KMS-11 (cell line): Measurements from ENCODE around the gene PCYT1A.

ENCODE experiments used
- H2AFZ ChIP-seq: fragments of 200-600 bp; sonication (generic); 2 replicates; pipeline ENCODE4 v1.6.1; 2016; ENCODE audit warnings: antibody characterized with exemption, mixed run types, low read depth
- H3K27ac ChIP-seq: fragments of 200-600 bp; sonication (generic); 2 replicates; pipeline ENCODE4 v1.6.1; 2016; ENCODE audit warnings: mild to moderate bottlenecking, mixed run types
- H3K27me3 ChIP-seq: fragments of 200-600 bp; sonication (generic); 2 replicates; pipeline ENCODE4 v1.6.1; 2017; ENCODE audit warnings: mild to moderate bottlenecking, low read depth, mixed run types, moderate library complexity; ENCODE audit not compliant: insufficient read depth
- H3K36me3 ChIP-seq: fragments of 200-600 bp; sonication (generic); 2 replicates; pipeline ENCODE4 v1.6.1; 2017; ENCODE audit warnings: mild to moderate bottlenecking, mixed run types; ENCODE audit not compliant: insufficient read depth
- H3K4me1 ChIP-seq: fragments of 200-600 bp; sonication (generic); 2 replicates; pipeline ENCODE4 v1.6.1; 2016; ENCODE audit warnings: mild to moderate bottlenecking, low read depth, mixed run types; ENCODE audit not compliant: poor library complexity, severe bottlenecking
- H3K4me2 ChIP-seq: fragments of 200-600 bp; sonication (generic); 2 replicates; pipeline ENCODE4 v1.7.0; 2016; ENCODE audit warnings: mild to moderate bottlenecking, mixed run types
- H3K4me3 ChIP-seq: fragments of 200-600 bp; sonication (generic); IDR thresholded peaks from 2 replicates; pipeline ENCODE4 v1.6.1; 2017; ENCODE audit warnings: low read depth, low read length, mixed read lengths; ENCODE audit not compliant: insufficient read depth
- H3K79me2 ChIP-seq: fragments of 200-600 bp; sonication (generic); 2 replicates; pipeline ENCODE4 v1.6.1; 2016; ENCODE audit warnings: low read depth, mixed run types; ENCODE audit not compliant: insufficient read depth
- H3K9ac ChIP-seq: fragments of 200-600 bp; sonication (generic); 2 replicates; pipeline ENCODE4 v1.6.1; 2016; ENCODE audit warnings: mild to moderate bottlenecking, mixed run types
- H4K20me1 ChIP-seq: fragments of 200-600 bp; sonication (generic); 2 replicates; pipeline ENCODE4 v1.6.1; 2016; ENCODE audit warnings: mild to moderate bottlenecking, mixed run types; ENCODE audit not compliant: insufficient read depth
- TF ChIP-seq, protein P1 (sequence below): fragments of 200-600 bp; sonication (generic); conservative IDR thresholded peaks from 2 replicates; pipeline ENCODE4 v1.6.1; 2017; ENCODE audit warnings: low read depth, mild to moderate bottlenecking, antibody characterized with exemption, low read length, moderate library complexity, mixed read lengths

The PCYT1A gene

GRCh38 chr3:196287440-196288140 is at the start of gene PCYT1A:
Gene PCYT1A (minus strand): TSS chr3:196287726. CDS start chr3:196270531, 17,195 bp downstream.
- Histone ChIP-seq H3K9ac (peak within 1 kb of the TSS; percentile 93), H2AFZ (peak within 1 kb of the TSS; percentile 85), H3K27ac (peak within 1 kb of the TSS; percentile 76), H3K4me2 (peak within 1 kb of the TSS; percentile 78), H3K36me3 (no peaks in the 10 kb centered on the region), H3K4me1 (peaks cover 17% of the 10 kb centered on the region), H4K20me1 (no peaks in the 10 kb centered on the region), H3K4me3 (peak within 1 kb of the TSS; percentile 91), H3K79me2 (peaks cover 32% of the 10 kb centered on the region), H3K27me3 (no peaks in the 10 kb centered on the region)
- TF ChIP-seq, protein P1, sequence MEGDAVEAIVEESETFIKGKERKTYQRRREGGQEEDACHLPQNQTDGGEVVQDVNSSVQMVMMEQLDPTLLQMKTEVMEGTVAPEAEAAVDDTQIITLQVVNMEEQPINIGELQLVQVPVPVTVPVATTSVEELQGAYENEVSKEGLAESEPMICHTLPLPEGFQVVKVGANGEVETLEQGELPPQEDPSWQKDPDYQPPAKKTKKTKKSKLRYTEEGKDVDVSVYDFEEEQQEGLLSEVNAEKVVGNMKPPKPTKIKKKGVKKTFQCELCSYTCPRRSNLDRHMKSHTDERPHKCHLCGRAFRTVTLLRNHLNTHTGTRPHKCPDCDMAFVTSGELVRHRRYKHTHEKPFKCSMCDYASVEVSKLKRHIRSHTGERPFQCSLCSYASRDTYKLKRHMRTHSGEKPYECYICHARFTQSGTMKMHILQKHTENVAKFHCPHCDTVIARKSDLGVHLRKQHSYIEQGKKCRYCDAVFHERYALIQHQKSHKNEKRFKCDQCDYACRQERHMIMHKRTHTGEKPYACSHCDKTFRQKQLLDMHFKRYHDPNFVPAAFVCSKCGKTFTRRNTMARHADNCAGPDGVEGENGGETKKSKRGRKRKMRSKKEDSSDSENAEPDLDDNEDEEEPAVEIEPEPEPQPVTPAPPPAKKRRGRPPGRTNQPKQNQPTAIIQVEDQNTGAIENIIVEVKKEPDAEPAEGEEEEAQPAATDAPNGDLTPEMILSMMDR, result no peak

DNA sequence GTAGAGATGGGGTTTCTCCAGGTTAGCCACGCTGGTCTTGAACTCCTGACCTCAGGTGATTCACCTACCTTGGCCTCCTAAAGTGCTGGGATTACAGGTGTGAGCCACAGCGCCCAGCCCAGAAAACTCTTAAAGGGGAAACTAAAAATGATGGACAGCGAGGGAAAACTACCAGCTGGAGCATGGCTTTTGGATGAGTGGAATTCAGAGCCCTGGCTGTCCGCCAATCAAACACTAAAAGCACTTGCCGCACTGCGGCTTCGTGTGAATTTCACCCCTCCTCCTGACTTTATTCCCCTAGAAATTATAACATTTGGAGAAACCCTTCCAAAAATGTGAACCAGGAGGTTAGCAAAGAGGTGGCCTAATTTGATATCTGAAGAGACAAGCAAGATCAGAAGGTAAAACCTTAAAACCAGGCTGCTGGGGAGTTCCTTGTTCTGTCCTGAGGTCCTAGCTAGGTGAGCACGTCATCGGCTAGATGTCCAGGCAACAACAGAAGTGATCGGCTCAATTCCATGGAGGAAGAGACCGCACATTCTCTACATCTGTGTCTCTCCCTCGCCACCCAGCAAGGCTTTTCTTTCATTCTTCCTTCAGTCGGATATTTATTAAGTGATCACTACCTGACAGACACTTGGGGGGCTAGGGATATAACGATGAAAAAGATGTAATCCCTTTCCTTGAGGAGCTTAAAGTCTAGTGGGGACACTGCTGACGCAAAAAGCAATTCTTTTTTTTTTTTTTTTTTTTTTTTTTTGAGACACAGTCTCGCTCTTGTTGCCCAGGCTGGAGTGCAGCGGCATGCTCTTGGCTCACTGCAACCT is 49.0 kb upstream of the PCYT1A start:
- no peaks in the 10 kb centered on the region for H4K20me1 ChIP-seq
- TF ChIP-seq, protein P1, result no peak
- no peak overlapping the region for H3K4me2 ChIP-seq
- H3K27me3 ChIP-seq, result no peaks in the 10 kb centered on the region
- no peaks in the 10 kb centered on the region for H3K79me2 ChIP-seq
- H3K27ac ChIP-seq, result no peak overlapping the region
- H3K36me3 ChIP-seq, result no peaks in the 10 kb centered on the region
- H3K9ac ChIP-seq, result no peak overlapping the region
- H3K4me1 ChIP-seq, result no peaks in the 10 kb centered on the region
- no peak overlapping the region for H3K4me3 ChIP-seq
- no peak overlapping the region for H2AFZ ChIP-seq

- Histone ChIP-seq H2AFZ (no peak overlapping the region), H3K4me2 (no peak overlapping the region), H4K20me1 (no peaks in the 10 kb centered on the region), H3K9ac (no peak overlapping the region), H3K4me1 (no peaks in the 10 kb centered on the region), H3K27ac (no peak overlapping the region), H3K36me3 (no peaks in the 10 kb centered on the region), H3K79me2 (no peaks in the 10 kb centered on the region), H3K27me3 (no peaks in the 10 kb centered on the region), H3K4me3 (no peak overlapping the region)
- TF ChIP-seq, protein P1, result no peak
These were observed 48.0 kb upstream of the PCYT1A start for GRCh38 chr3:196335503-196335948.

GRCh38 chr3:196334982-196335381 is 47.5 kb upstream of the PCYT1A start:
- H2AFZ ChIP-seq, result no peak overlapping the region
- TF ChIP-seq, protein P1, result no peak
- no peak overlapping the region for H3K27ac ChIP-seq
- H3K27me3 ChIP-seq, result no peaks in the 10 kb centered on the region
- H3K4me3 ChIP-seq, result no peak overlapping the region
- no peaks in the 10 kb centered on the region for H3K36me3 ChIP-seq
- H3K79me2 ChIP-seq, result no peaks in the 10 kb centered on the region
- no peak overlapping the region for H3K9ac ChIP-seq
- H3K4me1 ChIP-seq, result no peaks in the 10 kb centered on the region
- H4K20me1 ChIP-seq, result no peaks in the 10 kb centered on the region
- no peak overlapping the region for H3K4me2 ChIP-seq
